NCI-H2081 (cell line): ENCODE measurements around the gene CCDC92.

Experiments used
- DNase-seq, 2 experiments: peaks; one replicate each; lab custom pipeline; 2025; lab: John Stamatoyannopoulos, UW

Gene CCDC92

GRCh38 chr12:123976227-123976826 lies 3.7 kb upstream of the CCDC92 start:
- no peak for DNase-seq

DNA sequence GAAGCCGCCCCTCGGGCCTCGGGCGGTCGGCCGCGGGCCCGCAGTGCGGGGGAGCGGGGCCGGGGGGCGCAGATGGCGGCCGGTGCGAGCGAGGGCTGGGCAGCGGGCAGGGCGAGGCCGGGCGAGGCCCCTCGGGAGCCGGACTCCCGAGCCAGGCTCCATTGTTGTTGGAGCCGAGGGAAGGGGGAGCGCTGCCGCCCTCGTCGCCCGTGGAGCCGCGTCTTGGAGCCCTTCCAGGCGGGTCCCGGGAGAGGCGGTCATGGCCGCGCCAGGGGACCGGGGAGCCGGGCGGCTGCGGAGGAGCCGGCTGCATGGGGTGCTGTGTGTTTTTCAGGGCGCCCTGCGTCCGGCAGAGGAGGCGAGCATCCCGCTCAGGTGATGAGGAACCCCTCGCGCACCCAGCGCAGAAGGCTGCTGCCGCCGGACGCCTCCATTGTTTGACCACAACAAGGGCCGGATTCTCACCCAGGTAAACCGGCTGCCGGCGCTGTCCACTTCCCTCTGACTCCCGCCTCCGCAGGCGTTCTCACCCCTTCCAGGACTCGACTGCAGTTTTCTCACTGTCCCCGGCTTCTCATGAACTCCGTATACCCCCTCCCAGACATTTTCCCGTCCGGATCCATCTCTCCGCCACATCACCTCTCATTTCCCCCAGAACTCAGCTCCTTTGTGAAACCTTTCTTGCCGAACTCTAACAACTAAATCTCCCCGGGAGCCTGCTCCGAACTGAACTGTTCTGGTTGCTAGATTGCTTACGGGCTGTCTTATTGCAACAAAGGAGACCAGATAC lies 1.1 kb upstream of the CCDC92 start:
- peak; percentile 29 to 62 for DNase-seq

DNA sequence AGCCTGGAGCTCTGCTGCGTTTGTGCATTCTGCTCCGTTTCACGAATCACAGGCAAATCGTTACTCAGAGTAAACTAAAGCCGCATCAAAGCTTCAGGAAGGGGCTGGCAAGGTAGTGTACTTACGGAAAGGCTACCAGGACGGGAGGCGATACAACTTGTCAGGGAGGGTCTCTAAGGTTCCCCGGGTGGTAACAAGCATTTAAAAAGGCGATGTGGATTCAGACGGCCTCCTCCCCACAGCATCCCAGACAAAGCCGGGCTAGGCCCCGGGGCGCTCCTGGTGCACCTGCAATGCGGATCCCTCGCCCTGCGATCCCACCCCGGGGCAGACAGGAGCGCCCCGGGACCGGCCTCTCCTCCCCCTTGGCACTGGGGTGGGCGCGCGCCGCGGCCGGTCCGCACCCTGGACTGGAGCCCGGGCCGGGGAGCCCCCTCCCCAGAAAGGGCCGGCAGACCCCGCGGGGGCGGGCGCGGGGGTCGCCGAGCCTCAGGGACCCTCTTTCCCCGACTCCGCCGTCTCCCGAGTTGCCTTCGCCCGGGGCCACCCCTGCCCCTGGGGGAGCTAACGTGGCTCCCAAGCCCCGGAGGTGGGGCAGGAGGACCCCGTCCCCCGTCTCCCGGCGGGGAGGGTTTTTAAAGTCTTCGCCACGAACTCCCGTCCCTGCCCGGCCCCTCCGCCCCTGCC lies 718 bp downstream of the CCDC92 start:
- peak; percentile 31 to 53 for DNase-seq

DNA sequence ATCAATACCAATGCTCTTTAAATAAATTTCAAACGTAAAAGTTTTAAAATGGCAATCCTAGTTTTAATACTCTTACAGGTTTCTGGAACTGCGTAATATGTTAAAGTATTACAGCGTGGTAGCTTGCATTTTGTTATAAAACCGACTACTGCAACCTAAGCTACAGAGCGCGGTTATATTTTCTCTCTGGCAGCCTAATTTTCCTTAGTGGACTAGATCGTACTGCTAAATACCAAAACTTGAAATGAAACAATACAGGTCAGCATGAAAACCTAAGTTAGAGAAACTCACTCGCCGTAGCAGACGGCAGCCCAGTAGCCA lies 1.2 kb downstream of the CCDC92 start:
- DNase-seq, result no peak

DNA sequence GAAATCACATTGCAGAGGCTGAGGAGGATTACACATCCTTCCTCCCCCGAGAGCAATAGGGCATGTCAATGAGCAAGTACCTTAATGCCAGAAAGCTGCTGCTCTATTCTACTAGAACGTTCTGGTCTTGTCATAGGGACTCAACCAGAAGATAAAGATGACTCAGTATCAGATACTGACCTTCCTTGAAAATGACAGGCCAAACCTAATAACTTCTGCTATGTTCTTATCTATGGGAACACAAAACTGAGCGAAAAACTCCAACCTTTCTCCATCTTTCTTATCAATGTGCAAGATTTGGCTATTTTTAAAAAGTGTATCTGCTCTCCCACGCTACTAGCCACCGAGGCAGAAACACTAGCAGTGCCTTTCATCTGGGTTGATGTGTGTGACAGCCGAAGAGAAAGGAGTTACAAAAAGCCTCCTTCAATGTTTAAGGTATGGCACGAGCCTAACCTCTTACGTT lies 5.5 kb downstream of the CCDC92 start:
- no peak for DNase-seq

- no peak for DNase-seq
These were observed 6.0 kb downstream of the CCDC92 start for GRCh38 chr12:123966596-123966995.

GRCh38 chr12:123965382-123965781 lies 7.2 kb downstream of the CCDC92 start:
- DNase-seq, result no peak

DNA sequence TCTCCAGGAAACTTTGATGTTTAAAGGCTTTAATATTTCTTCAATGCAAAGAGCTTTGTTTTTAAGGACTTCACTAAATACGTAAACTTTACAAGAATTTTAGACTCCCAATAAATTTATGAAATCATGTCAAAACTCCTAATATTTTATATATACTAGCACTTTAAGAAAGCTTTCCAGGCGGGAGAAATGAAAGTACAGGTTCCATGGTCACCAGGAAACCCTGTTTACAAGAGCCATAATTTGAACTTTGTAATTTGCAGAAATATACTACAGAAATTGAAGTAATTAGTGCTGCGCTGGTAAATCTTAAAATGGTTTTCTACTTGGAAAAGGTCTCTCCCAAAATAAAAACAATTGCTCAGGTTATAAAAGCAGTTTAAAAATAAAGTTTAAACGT lies 8.8 kb downstream of the CCDC92 start:
- DNase-seq, result no peak

DNA sequence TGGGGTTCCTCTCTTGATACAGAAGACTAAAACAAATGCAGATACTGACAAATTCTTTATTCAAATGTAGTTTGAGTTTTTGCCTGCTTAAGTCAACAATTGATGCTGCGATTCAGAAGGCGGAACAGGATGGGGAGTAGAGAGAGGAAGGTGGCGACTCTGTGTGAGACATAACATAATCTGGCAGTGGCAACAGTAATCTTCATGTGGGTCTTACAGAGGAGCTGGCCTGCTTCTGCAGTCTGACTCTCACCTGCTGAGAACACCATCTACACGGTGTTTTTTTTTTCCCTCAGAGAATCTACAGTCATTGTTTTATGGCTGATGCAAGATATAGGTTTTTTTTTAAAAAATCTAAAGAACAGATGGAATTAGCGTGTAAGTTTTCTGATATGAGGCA lies 10.1 kb downstream of the CCDC92 start:
- no peak for DNase-seq

- no peak for DNase-seq
These were observed 10.9 kb downstream of the CCDC92 start for GRCh38 chr12:123961585-123962345.

DNA sequence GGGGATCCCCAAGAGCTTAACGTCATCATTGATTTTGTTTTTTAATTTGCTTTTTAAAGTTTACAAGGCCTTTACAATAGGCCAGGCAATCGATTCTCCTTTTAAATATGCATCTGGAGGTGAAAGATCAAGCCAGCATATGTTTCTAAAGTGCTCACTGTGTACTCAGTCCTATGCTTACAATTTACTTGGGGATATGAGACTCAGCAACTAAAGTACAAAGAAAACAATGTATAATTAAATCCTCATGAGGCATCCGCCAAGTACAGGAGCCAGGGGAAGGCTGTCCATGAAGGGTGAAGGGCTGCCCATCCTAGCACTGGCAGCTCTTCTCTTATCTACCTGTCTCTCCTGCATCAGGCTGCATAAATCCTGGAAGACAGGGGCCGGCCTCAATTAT lies 11.8 kb downstream of the CCDC92 start:
- DNase-seq, result no peak

DNA sequence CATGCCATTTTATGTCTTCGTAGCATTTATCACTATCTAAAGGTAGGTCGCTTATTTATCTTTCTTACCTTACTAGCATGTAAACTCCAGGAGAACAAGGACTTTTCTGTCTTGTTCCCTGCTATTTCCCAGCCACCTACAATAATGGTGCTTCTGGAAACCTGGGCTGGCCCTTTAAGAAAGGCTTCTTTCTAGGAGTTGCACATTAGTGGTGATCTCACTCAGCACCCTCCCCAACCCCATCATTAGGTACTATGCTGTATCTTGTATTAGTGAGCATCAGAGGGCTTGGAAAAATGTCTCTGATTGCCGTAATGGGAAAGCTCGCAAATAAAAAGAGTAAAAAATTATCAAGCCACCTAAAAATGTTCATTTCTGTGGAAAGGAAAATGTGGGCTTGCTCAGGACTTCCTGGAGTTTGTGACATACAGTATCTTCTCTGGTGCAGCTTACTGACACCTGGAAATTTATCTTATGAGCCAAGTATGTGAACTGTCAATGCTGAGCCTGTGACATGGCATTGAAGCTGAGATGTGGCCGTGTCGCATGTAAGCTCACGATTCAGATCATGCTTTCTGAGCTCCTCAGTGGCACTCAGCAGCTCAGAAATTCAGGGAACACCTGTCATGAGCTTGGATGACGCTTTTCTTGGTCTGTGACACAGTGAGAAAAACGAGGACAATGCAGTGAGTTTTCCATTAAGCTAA lies 12.4 kb downstream of the CCDC92 start:
- no peak for DNase-seq

- DNase-seq, result no peak
These were observed 13.8 kb downstream of the CCDC92 start for GRCh38 chr12:123958876-123959275.

- DNase-seq, result no peak
These were observed 14.2 kb downstream of the CCDC92 start for GRCh38 chr12:123958462-123958861.

- no peak for DNase-seq
These were observed 15.4 kb downstream of the CCDC92 start for GRCh38 chr12:123957196-123957595.

DNA sequence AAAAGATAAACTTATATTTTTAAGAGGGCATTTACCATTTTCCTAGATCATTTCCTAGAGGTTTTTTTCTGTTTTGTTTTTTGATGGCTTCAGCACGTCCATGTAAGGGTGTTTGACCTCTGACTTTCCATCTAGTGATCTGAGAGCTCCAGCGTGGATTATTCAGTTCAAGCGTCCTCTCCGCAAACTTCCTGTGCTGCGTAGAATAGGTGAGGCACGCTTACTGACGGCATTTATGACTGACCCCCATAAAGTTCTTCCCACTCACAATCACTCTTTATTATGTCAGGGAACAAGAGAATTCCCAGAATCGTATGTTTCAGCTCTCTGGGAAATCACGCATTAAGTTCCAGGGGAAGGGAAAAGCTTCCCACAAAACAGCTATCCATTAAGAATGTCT lies 16.4 kb downstream of the CCDC92 start:
- DNase-seq, result no peak

DNA sequence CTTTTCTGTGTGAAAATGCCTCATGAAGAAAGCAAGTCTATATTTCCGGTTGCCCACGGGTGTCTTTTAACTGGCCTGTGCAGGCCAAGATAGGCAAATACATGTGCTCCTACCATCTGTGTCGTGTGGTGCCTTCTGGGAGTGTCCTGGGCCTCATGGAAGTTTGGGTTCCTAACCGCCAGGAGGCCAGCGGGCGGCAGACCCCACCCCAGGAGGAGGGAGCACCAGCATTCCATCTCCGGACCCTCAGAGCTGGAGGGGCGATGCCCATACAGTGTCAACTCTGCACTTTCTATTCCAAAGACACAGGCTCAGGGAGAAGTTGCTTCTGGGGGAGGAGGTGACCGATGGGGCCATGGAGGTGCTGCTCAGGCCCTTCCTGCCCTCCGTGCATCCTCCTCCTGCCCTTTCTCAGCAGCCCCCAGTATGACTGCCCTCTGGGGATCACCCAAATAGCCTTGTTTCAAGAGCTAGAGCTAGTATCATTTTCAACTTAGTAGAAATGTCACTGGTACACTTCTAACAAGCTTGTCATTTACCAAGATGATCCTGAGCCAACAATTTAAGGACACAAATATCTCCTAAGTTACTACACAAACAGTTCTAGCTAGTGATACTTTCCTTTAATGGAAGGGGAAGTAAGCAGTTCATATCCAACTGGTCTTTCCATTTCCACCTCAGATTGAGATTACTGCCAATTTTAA lies 17.8 kb downstream of the CCDC92 start:
- no peak for DNase-seq

- no peak for DNase-seq
These were observed 20.6 kb downstream of the CCDC92 start for GRCh38 chr12:123952037-123952436.

DNA sequence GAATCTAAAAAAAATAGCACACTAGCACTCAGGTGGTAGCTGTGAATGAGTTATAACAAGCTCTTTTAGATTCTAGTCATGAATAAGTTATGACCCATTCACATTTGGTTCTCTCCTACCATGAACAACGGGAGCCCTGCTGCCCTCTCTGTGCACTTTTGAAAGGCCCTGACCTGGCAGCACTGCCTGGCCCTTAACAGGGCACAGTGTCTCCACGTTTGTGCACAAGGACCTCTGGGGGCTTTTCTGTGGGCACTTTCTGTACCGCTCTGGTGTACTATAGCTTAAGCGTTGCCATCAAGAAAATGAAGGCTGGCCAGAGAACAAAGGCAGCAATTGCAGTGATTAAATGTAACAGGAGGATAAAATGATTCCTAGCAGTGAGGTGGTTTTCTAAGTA lies 21.2 kb downstream of the CCDC92 start:
- DNase-seq, result no peak

- no peak for DNase-seq
These were observed 21.9 kb downstream of the CCDC92 start for GRCh38 chr12:123950476-123951349.
